HG02642 (cell line): ENCODE results near the gene RASSF7.

Experiments
- ATAC-seq: cut with Tn5 transposase; IDR thresholded peaks from one replicate; pipeline ENCODE4 v1.9.1; 2021; ENCODE audit warnings: mild to moderate bottlenecking; ENCODE audit not compliant: unreplicated experiment, poor library complexity

RASSF7 gene

GRCh38 chr11:550021-550745, 10.6 kb upstream of the RASSF7 start:
- ATAC-seq = no peak

DNA sequence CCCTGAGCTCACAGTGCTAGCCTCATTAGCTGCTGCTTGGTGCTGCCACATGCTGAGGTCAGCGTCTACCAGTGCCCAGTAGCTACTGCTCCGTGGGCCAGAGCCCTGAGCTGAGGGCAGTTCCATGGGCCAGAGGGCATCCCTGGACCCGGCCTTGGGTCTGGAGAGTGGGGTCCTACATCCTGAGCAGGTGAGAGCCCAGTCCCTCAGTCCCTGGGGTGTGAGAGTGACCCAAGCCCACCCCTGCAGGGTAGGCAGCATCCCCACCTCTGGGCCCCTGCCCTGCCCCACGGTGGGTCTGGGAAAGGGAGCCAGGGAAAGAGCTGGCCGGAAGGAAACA, 10.1 kb upstream of the RASSF7 start:
- ATAC-seq = no peak

GRCh38 chr11:551131-551530, 9.6 kb upstream of the RASSF7 start:
- no peak for ATAC-seq

GRCh38 chr11:551596-551995, 9.2 kb upstream of the RASSF7 start:
- ATAC-seq = no peak

GRCh38 chr11:553083-553987, 7.4 kb upstream of the RASSF7 start:
- ATAC-seq = no peak

DNA sequence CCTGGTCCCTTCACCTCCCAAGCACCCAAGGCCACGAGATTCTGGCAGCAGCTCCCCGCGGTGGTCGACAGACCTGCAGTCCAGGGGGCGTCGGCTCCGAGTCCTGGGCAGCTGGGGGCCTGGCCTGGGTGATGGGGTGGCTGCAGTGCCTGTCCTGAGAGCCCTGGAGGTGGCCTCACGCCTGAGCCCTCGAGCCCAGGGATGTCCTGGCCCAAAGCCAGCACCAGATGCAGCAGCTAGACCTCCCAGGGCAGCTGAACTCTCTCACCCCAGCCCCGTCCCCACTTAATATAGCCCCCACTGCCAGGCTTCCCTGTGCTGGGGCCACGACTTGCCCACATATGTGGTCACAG, 6.8 kb upstream of the RASSF7 start:
- ATAC-seq = no peak

- ATAC-seq = peak; percentile 58
Measured at GRCh38 chr11:554428-555226, 6.1 kb upstream of the RASSF7 start.

GRCh38 chr11:555227-555779, 5.5 kb upstream of the RASSF7 start:
- ATAC-seq = no peak

- no peak for ATAC-seq
Measured at GRCh38 chr11:555780-556661, 4.7 kb upstream of the RASSF7 start.

GRCh38 chr11:556662-557256, 4.0 kb upstream of the RASSF7 start:
- ATAC-seq = no peak

- no peak for ATAC-seq
Measured at GRCh38 chr11:557328-558132, 3.2 kb upstream of the RASSF7 start.

- ATAC-seq = no peak
Measured at GRCh38 chr11:558503-558902, 2.3 kb upstream of the RASSF7 start.

GRCh38 chr11:559020-559620, 1.6 kb upstream of the RASSF7 start:
- ATAC-seq = no peak

DNA sequence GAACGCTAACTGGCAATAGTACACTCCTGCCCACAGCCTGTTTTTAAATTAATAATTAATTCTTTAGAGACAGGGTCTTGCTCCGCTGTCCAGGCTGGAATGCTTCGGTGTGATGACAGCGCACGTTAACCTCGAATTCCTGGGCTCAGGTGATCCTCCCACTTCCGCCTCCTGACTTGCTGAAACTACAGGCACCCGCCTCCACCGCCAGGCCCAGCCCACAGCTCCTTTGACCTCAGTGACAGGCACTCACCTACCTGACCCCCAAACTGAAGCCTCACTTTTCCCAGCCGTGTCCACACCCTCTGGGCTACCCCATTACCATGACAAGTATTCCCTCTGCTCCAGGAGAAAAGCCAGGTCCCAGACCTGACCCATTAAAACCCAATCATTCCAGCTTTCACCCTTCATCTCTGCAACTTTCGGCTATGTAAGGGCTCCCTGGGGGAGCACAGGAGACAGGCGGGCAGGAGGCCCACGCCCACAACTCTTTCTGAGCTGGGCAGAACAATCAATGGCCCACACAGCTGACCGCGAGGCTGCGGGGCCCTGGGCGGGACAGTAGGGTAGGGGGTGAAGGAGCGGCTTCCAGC, 962 bp upstream of the RASSF7 start:
- ATAC-seq = no peak

GRCh38 chr11:561148-562003, 606 bp downstream of the RASSF7 start:
- ATAC-seq = peak; percentile 10

GRCh38 chr11:562046-562645, 1.4 kb downstream of the RASSF7 start:
- no peak for ATAC-seq
